Retina (tissue), 1 donor: ENCODE measurements around the gene APOL5.

Experiments used
- DNase-seq: peaks from one replicate; pipeline ENCODE4 v3.0.0-alpha.2; 2016

APOL5 gene

DNA sequence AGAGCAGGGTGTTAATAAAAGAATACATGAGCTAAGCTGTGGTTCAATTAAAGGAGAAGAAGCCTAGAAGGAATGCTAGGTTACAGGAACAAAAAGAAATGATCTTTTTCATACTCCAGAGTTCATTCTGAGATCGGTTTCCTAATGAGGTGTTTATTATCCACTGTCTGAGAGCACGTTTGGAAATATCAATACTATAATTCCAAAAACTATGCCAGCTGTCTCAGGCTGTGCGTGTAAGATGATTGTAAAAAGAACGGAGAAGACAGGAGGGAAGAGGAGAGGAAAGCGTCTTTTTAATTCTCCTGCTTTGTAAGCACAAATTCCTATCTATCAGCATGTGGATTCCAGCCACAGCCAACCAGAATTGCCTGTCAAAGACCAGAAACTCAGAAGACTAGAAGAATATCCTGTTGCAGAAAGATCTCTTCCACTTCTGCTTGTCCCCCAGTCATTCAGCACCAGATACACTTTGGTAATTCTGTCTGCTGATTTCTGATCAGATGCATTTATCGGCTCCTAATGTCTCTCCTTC, 25.7 kb downstream of the APOL5 start:
- DNase-seq: no peak

DNA sequence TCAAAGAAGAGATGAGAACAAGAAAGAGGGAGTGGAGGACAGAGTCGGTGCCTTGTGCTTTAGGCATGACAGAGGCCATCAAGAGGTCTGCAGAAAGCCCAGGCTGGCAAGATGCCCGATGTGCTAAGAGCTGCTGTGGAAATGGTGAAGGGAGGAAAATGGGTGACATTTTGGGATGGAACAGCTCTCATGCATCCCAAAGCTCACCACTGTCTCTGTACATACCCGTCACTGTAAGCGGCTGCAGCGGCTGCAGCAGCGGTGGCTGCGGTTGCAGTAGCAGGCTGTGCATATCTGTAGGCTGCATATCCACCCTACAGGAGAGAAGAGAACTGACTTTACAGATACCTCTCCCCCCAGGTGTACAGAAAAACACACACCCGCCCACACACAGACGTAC, 28.6 kb downstream of the APOL5 start:
- DNase-seq: no peak

DNA sequence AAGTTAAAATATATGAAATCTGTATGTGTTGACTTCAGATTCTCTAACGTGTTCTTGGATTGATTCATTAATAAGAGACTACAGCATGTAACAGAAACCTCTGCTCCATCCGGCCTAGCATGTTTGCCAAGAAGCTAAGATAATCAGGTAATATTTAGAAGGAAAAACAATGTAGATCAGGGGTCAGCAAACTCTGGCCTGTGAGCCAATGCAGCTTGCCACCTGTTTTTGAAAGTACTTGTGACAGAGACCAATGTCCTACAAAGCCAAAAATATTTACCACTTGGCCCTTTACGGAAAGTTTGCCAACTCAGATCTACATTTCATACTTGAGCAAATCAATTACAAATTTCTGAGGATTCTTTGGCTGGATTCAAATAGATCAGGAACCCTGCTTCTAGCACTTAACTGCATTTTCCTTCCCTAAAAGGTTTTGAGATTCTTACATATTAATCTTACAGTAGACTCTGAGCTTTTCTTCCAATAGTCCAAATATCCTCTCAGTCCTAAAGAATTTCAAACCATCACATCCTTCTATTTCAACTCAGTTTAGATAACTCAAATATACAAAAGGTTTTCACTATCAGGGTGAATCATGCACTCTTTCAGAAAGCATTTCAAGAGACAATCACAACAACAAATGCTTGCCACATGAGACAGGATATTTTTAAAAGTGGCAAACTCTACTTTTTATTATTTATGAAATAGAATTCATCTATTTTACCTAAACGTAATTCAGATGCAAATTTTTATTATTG, 29.5 kb downstream of the APOL5 start:
- DNase-seq: no peak

DNA sequence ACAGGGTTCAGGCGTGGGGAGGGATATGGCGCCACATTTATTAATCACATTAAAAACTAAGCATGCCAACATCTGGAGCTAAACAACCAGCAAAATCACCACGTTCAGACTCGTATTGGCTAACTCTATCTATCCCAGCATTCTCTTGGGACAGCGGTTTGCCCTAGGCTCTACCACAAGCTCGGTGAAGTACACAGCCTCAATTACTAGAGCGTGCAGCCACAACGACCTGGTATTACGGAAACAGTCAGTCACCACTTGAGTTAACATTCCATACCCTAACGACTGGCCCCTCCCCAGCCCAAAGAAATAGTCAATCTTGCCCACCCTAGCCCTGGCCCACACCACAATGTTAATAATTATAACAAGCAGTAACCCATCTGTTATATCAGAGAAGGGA, 32.1 kb downstream of the APOL5 start:
- DNase-seq: no peak

DNA sequence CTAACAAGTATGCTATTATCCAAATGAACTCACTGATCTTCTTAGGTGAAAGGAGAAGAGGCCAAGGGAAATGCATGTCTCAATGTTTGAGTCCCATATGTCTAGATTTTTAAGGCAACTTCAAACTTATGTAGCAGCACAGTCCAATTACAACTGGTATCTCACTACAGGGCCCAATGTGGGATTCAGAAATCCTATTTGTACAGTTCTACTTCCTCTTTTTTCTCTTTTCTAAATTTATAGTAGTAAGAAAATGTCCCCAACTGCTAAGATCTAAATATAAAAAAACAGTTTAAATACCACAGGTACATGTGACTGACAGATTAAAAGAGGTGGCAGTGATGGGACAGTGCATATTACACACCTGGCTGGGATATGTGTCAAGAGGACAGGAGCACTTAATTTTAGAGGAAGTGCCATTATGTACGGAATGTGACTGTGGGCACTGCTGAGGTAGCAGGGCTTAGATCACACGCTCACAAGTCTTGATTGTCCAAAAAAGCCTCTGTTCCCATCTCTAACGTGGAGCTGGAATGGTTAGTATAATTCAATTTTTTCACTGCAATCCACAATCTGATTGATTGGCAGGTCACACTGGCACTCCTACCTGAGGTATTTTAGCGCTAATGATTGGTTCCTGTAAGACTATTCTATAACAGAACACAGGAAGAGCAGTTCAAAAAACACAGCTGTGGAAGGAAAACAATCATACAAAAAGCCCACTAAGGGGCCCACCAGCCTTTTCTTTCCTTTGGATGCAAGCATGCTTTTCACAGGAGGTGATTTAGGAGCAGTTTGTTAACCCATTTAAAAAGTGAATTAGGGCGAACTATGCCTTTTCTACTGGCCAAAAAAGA, 34.6 kb downstream of the APOL5 start:
- DNase-seq: no peak

DNA sequence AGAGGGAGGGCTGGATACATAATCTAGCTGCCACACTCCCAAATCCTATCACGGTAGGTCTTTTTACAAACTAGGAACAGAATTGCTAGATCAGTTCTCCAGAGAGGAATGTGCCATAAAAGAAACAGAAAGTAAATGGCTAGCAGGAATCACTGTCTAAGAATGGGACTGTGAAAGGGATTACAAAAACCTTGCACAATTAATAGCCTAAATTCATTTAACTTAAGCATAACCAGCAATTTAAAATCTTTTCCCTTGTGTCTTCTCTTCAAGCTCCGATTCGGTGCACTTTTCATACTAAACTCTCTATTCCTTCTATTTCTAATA, 35.2 kb downstream of the APOL5 start:
- DNase-seq: no peak

DNA sequence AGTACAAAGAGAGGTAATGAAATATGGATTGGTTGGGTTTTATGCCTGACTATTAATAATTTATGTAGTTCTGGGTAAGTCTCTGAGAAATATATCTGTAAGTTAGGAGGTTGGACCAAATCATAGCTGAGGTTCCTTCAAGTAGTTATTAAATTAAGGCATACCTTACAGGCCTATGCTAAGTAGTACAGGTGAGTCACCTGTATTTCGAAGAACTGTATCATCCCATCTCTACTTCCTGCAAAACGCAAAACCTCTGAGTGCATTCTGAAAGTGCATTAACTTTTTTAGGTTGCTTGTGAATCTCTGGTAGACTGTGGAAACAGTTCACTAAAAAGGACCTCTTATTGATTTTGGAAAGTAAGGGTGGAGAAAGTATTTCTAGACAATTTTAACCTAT, 37.1 kb downstream of the APOL5 start:
- no peak for DNase-seq

DNA sequence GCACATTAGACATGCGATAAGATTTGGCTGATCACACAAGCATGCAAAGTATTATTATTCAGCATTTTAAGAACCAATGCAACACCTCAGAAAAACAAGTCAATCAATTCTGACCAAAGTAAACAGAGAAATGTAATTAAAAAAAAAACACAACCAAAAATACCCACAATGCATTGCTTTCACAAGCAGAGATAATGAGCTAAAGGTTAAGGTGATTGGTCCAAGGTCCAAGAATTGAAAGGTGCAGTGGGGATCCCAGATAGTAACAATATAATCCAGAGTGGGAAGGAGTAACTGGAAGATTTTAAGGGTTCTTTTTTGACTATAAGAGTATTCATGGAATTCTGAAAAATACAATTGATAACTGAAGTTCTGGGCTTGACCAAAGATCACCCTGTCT, 39.0 kb downstream of the APOL5 start:
- DNase-seq: no peak

DNA sequence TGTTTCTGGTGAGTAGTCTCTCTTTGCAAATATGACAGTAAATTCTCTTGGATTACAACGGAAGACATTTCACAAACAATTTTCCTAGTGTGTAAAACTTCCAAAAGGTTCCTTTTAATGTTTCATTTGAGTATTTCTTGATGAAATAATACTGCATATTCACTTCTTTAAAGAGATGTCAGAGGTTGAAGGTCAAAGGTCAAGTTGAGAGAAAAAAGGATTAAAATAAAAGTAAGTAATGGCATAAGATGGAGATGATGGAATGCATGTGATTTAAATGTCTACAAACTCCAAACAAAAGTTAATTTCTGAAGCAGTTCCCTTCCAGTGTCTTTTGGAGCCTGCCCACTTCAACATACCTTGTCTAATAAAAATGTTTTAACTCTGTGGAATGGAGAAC, 40.7 kb downstream of the APOL5 start:
- DNase-seq: no peak

DNA sequence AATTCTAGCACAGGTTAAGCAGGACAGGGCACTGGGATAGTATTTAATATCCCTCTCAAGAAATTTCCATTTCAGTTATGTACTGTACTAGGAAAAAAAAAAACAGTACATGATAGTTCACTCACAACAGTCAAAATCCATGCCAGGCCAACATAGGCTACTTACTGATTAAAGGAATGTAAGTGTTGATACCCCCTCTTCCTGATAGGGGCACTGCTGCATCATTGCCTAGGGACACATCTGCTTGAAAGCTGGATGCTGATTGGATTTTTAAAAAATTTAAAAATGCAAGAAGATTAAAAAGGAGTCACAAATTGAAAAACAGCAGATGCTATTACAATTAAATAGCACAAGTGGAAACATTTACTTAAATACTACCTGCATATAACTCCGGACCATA, 43.4 kb downstream of the APOL5 start:
- no peak for DNase-seq

DNA sequence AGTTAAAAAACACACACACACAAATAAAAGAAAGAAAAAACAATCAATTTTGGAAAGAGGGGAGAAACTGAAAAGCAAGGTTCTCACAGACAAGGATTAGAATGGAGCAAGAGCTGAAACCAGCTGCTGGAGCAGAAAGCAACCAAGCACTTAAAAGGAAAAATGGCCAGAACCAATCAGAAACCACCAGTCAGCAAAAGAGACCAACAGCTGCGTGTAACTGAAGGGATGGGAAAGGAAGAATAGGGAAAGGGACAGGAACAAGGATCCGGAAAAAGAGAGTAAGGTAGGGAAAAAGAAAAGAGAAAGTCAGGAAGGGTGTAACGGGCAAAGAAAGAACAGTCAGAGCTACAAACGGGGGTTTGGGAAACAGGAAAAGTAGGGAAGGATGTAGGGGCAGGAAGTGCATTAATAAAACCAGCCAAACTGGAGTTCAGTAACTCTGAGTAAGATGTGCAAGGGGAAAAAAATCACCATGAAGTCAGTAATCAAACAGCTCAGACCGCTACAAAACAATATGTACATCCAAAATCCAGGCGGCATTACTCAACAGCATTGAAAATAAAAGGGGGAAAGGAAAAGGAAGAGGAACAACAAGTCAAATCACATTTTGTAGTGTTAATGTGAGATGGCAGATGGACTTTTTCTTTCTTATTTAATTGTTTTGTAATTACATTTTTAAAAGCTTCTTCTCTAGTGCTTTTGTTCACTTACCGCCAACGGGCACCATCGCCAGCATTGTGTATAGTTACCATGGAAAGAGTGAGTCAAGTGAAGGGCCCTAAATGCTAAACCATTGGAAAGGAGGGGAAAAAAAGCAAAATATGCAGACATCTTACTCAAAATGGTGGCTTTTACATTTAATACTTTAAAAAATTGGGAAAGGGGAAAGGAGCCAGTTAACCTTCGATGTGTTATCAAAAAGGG, 49.2 kb downstream of the APOL5 start:
- peak; percentile 25 for DNase-seq

DNA sequence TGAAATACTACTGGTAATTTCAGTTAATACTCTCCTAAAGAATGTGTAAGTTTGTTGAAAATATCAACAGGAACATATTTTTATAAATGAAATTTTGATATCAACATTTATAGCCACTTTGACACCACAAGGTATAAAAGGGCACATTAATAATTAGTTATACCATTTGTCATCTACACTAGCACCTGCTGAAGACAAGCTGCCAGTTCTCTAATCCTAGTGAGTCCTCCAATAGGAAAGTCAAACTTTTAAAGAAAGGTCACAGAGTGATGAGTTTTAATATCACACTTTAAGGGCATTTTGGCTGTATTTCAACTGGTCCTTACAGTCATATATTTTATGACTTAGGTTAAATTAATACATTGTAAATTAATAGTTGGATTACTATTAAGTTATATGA, 52.3 kb downstream of the APOL5 start:
- DNase-seq: no peak

DNA sequence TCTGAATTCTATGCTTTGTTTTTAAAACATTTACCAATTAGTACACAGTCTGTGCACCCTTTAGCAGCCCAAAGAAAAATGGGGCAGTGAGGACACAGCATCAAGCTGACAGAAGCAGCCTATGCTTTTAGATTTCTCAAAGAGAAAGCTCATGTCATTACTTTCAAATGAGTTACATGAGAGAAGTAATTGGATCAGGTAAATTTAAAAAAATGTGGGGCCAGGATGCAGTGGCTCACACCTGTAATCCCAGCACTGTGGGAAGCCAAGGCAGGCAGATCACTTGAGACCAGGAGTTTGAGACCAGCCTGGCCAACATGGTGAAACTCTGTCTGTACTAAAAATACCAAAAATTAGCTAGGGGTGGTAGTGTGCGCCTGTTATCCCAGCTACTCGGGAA, 57.7 kb downstream of the APOL5 start:
- no peak for DNase-seq

DNA sequence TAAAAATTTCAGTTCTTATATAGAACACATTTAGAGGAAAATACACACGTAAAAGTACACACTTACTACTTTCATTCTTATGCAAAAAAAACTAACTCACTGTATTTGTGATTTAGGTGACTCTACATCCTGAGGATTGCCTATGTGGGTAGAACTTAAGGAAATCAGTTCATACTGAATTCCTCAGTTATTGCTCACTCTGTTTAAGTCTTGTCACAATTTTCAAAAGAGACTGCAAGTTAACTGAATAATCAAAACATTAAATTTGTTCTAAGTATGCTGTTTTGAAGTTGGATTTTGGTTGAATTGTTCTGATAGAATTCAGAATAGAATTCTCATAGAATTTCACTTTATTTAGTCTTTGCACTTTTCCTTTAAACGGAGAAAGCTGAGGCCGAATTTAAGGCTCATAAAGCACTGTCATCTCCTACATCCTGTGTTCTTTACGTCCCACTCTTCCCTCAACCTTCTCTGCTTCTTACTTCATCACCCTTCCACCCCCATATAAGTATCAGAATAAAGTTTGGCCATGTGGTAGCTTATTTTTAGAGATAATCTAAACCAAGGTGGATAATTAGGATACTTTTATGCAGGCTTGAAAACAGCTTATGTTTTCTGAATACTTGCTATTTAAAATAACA, 59.8 kb downstream of the APOL5 start:
- no peak for DNase-seq
